ENCODE results near the gene TRMT61A. TPM values are rescaled to one million over a fixed set of nuclear protein-coding genes. Genes with fewer than 3 reads are reported as not detected.

The TRMT61A gene
- total and polyA plus RNA-seq, 9 of the 15 experiments (the other 6 are each of a cell fraction or from before 2014, with no cell fraction given) = 0.10 to 24.8 (median 5.1) TPM

DNA sequence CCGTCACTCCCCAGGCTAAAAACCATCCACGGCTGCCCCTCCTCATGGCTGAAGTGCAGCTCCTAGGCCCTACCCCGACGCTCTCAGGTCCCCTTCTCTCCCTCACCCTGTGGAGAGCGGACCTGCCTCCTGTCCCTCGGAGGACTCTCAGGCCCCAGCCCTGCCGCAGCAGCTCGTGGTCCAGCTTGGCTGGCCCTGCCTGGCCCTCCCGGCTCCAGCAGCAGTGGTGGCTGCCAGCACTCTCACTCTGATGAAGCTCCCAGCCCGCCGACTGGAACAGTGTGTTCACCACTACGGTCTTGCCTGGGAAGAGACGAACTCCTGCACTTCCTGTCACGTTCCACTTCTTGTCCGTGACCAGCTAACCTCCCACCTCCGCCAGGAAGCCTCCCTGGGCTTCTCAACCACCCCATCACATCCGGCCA is 22.4 kb downstream of the TRMT61A start:
- H4K20me1 ChIP-seq (replicated peaks; ENCODE audit: control insufficient read depth, insufficient read depth, low read length) = peaks cover 7% of the 10 kb centered on the region
- TF ChIP-seq TEAD2 (tag; IDR thresholded peaks at IDR 0.05) (no peak), ZFP36 (IDR thresholded peaks at IDR 0.05; ENCODE audit: low read depth, low read length, partially characterized antibody) (peak; percentile 71), EHMT2 (IDR thresholded peaks at IDR 0.05) (no peak), ZNF699 (CRISPR knock-in tag; IDR thresholded peaks at IDR 0.05; ENCODE audit: insufficient replicate concordance) (no peak), RCOR1 (IDR thresholded peaks at IDR 0.05; ENCODE audit: borderline replicate concordance in 1 of 2, low read depth in 2 of 2, low read length in 2 of 2) (no peak), NBN (IDR thresholded peaks at IDR 0.05; ENCODE audit: low read depth) (no peak), CBX5 (IDR thresholded peaks at IDR 0.05; ENCODE audit: borderline replicate concordance, low read depth) (no peak)
- TF ChIP-seq, protein P1, sequence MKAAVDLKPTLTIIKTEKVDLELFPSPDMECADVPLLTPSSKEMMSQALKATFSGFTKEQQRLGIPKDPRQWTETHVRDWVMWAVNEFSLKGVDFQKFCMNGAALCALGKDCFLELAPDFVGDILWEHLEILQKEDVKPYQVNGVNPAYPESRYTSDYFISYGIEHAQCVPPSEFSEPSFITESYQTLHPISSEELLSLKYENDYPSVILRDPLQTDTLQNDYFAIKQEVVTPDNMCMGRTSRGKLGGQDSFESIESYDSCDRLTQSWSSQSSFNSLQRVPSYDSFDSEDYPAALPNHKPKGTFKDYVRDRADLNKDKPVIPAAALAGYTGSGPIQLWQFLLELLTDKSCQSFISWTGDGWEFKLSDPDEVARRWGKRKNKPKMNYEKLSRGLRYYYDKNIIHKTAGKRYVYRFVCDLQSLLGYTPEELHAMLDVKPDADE (conservative IDR thresholded peaks at IDR 0.05; ENCODE audit: control insufficient read depth, low read depth, low read length) = no peak
- FAIRE-seq (no peak), DNase-seq (ENCODE audit: extremely low read depth in 1 of 4, low spot score in 3 of 4) (no peak), ATAC-seq (no peak)
- peaks cover 2 to 60% of the 10 kb centered on the region in 2 experiments; a peak in 4 of 5 replicates for H3K4me1 ChIP-seq (replicated peaks in 1 of 2; ENCODE audit: control insufficient read depth in 2 of 2, insufficient read depth in 2 of 2, low read length in 2 of 2)
- H3K27me3 ChIP-seq (ENCODE audit: control insufficient read depth in 2 of 2, insufficient read depth in 2 of 2, low read length in 2 of 2) = no peaks in the 10 kb centered on the region
- peak overlapping the region in 1 of 2 experiments; percentile 45; a peak in 1 of 4 replicates for H3K9ac ChIP-seq (ENCODE audit: insufficient read depth in 1 of 2, low read depth in 2 of 2, low read length in 2 of 2)
- H3K79me2 ChIP-seq (ENCODE audit: control insufficient read depth, insufficient read depth, low read length) = no peaks in the 10 kb centered on the region
- in situ Hi-C loops (cut with MboI) (no loop called here), intact Hi-C loops (cut with micrococcal nuclease) (no loop called here)
- no peak overlapping the region for H3K4me2 ChIP-seq (ENCODE audit: insufficient read depth, low read length)
- no peaks in the 10 kb centered on the region for H3K9me1 ChIP-seq (ENCODE audit: control insufficient read depth, insufficient read depth, low read length)
- no peaks in the 10 kb centered on the region for H3K36me3 ChIP-seq (ENCODE audit: control insufficient read depth, insufficient read depth, low read length)
- H2AFZ ChIP-seq (ENCODE audit: low read depth, low read length) = no peak overlapping the region
- CTCF ChIA-PET (ENCODE audit: low intra/inter-chr PET ratio) = no interaction called here
- H3K9me3 ChIP-seq (replicated peaks; ENCODE audit: control insufficient read depth, insufficient read depth, low read depth, low read length) = no peaks in the 10 kb centered on the region
- WGBS (ENCODE audit: insufficient coverage, low coverage, missing lambda C conversion rate) = 56% methylated on average over 4 of the region's 17 CpGs
- no peak overlapping the region for H3K27ac ChIP-seq (ENCODE audit: extremely low read depth, low read depth, low read length)
- no peak overlapping the region for H3K4me3 ChIP-seq
- BruUV-seq (replicated peaks) = no TSS peak
- POLR2A ChIA-PET = no interaction called here

Measured in K562 (cell line).